Activated CD8-positive, alpha-beta memory T cell treated with anti-CD3 and anti-CD28 coated beads, Interleukin-2, amount 10 ng/mL, durations not matched to agents 7 days and 5 days (primary cell): ENCODE measurements around the gene OTOP2. TPM values are rescaled to one million over a fixed set of nuclear protein-coding genes. Genes with fewer than 3 reads are reported as not detected.
A peak's percentile ranks its signal among the peaks of the same experiment; 100 is the strongest.
"Not testable (repeated sequence)": the region's sequence is repeated elsewhere in the genome, so short reads cannot be mapped to it uniquely, and the experiment has no call there.

Experiments used
- ATAC-seq: fragments of 150-1000 bp; cut with Tn5 transposase; one replicate; pipeline ENCODE4 v1.10.0; 2021; ENCODE audit warnings: moderate library complexity
- CTCF ChIA-PET: fragments of 350-600 bp; sonication (Branson Sonifier 250); formaldehyde crosslinking; loops from one replicate; lab custom pipeline; 2021; ENCODE audit warnings: antibody characterized with exemption; lab: Charles Lee
- DNase-seq: peaks from one replicate; pipeline ENCODE4 v3.0.0-alpha.2; 2020
- H3K27ac Mint-ChIP-seq: one replicate; pipeline ENCODE4 v1.8.0; 2021; ENCODE audit warnings: mild to moderate bottlenecking, mixed read lengths
- H3K27me3 Mint-ChIP-seq: one replicate; pipeline ENCODE4 v1.8.0; 2021; ENCODE audit warnings: mixed read lengths
- H3K36me3 Mint-ChIP-seq: one replicate; pipeline ENCODE4 v1.8.0; 2021; ENCODE audit warnings: mild to moderate bottlenecking, mixed read lengths
- H3K4me1 Mint-ChIP-seq: one replicate; pipeline ENCODE4 v1.8.0; 2021; ENCODE audit warnings: mixed read lengths
- H3K4me3 Mint-ChIP-seq: one replicate; pipeline ENCODE4 v1.8.0; 2021; ENCODE audit warnings: mild to moderate bottlenecking, moderate library complexity, mixed read lengths
- H3K9me3 Mint-ChIP-seq: one replicate; pipeline ENCODE4 v1.8.0; 2022; ENCODE audit warnings: low read depth, mixed read lengths
- total RNA-seq, 2 experiments: library from RNA; stranded (reverse); gene quantifications; one replicate each; pipeline ENCODE4 v1.2.3, GENCODE V29; 2021

Gene OTOP2
- total RNA-seq, 2 experiments from 2014 or later = not detected

DNA sequence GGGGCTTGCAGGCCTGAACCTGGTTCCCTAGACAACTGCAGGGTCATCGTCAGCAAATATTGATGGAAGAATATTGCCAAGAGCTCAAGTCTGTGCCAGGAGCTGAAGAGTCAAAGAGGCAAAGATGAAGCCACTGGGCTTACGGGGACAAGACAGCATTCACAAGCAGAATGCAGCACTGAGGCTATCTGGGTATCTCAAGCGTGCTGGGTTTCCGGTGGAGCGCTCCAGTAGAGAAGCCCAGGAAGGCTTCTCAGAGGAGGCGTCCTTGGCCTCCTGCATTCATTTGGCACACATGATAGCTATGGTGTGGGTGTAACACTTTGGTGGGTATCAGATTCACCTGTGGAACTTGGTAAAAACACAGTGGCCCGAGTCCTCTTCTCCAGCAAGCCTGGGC is 33.5 kb upstream of the OTOP2 start:
- no peak for DNase-seq
- H3K36me3 Mint-ChIP-seq = no peaks in the 10 kb centered on the region
- H3K4me1 Mint-ChIP-seq = peaks cover 1% of the 10 kb centered on the region
- CTCF ChIA-PET = interaction anchor here (1.2 kb wide), 1 partner anchor 23 kb away, joined by 3 read pairs; no protein-coding TSS in a partner anchor
- H3K4me3 Mint-ChIP-seq = no peak overlapping the region
- H3K27ac Mint-ChIP-seq = no peak overlapping the region
- H3K27me3 Mint-ChIP-seq = peaks cover 47% of the 10 kb centered on the region
- H3K9me3 Mint-ChIP-seq = no peaks in the 10 kb centered on the region
- no peak for ATAC-seq

- CTCF ChIA-PET = no interaction called here
- Mint-ChIP-seq H3K27ac (no peak overlapping the region), H3K36me3 (no peaks in the 10 kb centered on the region), H3K27me3 (peaks cover 58% of the 10 kb centered on the region), H3K9me3 (no peaks in the 10 kb centered on the region), H3K4me1 (peaks cover 1% of the 10 kb centered on the region), H3K4me3 (no peak overlapping the region)
- DNase-seq (no peak), ATAC-seq (no peak)
Observed at GRCh38 chr17:74892013-74892841, 31.8 kb upstream of the OTOP2 start.

DNA sequence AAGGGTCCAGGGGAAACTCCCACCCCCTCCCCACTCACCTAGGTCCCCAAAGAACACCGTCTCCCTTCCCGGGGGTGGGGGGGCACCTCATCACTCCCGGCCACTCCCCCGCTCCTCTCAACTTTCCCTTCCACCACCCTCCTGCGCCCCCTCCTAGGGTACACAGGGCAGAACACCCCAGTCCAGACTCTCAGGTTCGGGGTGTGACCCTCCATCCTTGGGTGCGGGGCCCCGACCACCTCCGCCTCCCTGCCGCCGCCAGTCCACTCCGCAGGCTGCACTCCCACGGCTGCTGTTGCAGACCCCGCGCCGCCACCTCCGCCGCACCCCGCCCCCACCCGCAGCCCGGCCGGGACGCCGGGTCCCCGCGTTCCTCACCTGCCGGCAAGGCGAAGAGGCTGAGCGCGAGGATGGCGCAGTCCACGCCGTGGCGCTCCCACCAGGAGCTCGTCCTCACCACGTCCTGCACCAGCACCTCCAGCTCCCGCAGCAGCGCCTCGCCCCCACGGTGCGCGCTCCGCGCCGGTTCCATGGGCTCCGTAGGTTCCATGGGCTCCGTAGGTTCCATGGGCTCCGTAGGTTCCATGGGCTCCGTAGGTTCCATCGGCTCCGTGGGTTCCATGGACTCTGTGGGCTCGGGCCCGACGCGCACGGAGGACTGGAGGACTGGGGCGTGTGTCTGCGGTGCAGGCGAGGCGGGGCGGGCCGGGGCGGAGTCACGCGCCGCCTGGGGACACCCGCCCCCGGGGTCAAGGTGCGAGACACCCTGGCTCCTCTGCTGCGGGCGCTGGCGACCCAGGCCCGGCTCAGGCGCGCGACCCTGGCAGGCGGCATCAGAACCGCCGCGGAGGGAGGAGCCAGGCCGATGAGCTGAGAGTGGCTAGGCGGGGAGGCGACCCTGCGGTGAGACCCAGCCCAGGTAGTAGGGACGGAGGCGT is 30.8 kb upstream of the OTOP2 start, which contains the start of gene FADS6:
Gene FADS6 (minus strand): TSS at position 660 of the 938 bp plus-strand sequence. CDS start 38 bp downstream, at position 622.
- H3K27me3 Mint-ChIP-seq = peaks cover 59% of the 10 kb centered on the region
- DNase-seq = no peak
- CTCF ChIA-PET = no interaction called here

DNA sequence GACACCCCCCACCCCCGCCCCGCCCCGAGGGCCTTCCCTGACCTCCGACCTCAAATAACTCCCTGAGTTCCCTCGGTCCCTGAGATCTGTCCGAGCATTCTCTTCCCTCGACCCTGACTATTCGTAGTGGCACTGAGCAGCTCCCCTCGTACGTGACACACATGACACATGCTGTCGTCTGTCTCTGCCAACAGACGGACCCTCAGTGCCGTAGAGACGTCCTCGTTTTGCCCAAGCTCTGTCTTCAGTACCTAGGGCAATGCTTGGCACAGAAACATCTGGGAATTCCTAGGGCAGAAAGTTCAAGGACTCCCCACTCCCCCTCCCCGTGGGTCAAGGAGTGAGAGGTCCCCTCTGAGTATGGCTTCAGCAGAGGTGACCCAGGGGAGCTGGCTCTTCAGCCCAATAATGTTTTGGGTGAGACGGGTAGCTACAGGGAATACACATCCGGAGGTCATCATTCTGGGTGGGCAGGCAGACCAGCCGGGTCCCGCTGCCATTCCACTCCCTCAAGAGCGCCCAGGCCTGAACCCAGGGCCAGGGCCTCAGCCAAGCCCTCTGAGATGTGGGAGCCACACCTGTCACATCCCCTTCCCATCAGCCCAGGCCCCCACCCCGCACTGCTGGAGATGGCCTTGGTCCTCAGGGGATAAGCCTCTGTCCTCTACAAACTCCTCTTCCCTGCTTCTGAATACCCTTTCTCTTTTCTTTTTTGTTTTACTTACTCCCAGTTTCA is 30.0 kb upstream of the OTOP2 start:
- peaks cover 58% of the 10 kb centered on the region for H3K27me3 Mint-ChIP-seq
- DNase-seq (no peak), ATAC-seq (no peak)
- peaks cover 1% of the 10 kb centered on the region for H3K4me1 Mint-ChIP-seq
- H3K36me3 Mint-ChIP-seq = no peaks in the 10 kb centered on the region
- no peaks in the 10 kb centered on the region for H3K9me3 Mint-ChIP-seq
- CTCF ChIA-PET = no interaction called here
- no peak overlapping the region for H3K27ac Mint-ChIP-seq
- H3K4me3 Mint-ChIP-seq = no peak overlapping the region

More for the DNA sequence above, 30.8 kb upstream of the OTOP2 start, which contains the start of gene FADS6:
- Mint-ChIP-seq H3K27ac (no peak within 1 kb of the TSS), H3K4me1 (peaks cover 1% of the 10 kb centered on the region), H3K36me3 (no peaks in the 10 kb centered on the region), H3K4me3 (no peak within 1 kb of the TSS), H3K9me3 (no peaks in the 10 kb centered on the region)
- ATAC-seq = peak; percentile 47

DNA sequence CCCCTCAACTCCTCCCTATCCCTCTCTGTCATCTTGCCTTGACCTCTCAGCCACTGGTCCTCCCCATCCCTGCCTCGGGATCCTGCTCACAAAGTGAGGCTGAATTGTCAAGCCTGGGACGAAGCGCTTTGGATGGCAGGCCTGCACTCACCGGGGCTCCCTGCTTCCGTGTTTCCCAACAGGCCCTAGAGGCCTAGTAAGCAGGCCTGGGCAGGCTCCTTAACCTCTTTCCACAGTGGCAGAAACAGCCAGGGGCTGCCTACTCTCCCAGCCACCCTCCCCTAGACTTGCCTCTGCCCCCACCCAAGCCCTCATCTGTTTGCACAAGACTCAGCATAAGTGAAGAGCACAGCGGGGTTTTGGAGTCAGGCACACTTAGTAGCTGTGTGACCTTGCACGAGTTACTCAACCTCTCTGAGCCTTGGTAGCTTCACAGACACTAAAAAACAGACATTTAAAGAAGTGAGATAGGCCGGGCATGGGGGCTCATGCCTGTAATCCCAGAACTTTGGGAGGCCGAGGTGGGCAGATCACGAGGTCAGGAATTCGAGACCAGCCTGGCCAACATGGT is 25.6 kb upstream of the OTOP2 start:
- Mint-ChIP-seq H3K27me3 (peaks cover 37% of the 10 kb centered on the region), H3K27ac (no peak overlapping the region), H3K36me3 (no peaks in the 10 kb centered on the region), H3K4me1 (peaks cover 1% of the 10 kb centered on the region), H3K4me3 (no peak overlapping the region), H3K9me3 (no peaks in the 10 kb centered on the region)
- DNase-seq = no peak
- CTCF ChIA-PET = no interaction called here
- ATAC-seq = no peak

DNA sequence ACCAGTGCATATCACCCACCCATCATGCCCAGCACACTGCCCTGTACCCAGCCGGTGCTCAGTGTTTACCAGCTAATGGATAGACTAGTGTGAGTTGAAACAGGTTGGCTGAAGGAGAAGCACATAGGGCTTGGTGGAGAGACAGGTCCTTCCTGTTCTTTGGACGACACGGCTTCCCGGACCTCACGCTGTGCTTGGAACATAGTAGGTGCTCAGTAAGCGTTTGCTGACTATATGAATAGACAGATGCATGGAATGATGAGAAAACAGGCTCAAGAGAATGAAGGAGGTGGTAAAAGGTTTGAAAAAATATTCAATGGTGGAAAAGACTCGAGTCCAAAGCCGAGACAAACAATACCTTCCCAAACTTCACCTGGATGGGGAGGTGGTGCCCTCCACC is 23.9 kb upstream of the OTOP2 start:
- H3K27ac Mint-ChIP-seq = no peak overlapping the region
- H3K4me1 Mint-ChIP-seq = no peaks in the 10 kb centered on the region
- CTCF ChIA-PET = no interaction called here
- H3K36me3 Mint-ChIP-seq = no peaks in the 10 kb centered on the region
- DNase-seq (no peak), ATAC-seq (no peak)
- peaks cover 29% of the 10 kb centered on the region for H3K27me3 Mint-ChIP-seq
- H3K4me3 Mint-ChIP-seq = no peak overlapping the region
- H3K9me3 Mint-ChIP-seq = no peaks in the 10 kb centered on the region

- H3K4me3 Mint-ChIP-seq = no peak overlapping the region
- CTCF ChIA-PET = interaction anchor here (1.1 kb wide), 1 partner anchor 18 kb away, joined by 4 read pairs; no protein-coding TSS in a partner anchor
- H3K4me1 Mint-ChIP-seq = no peaks in the 10 kb centered on the region
- no peak overlapping the region for H3K27ac Mint-ChIP-seq
- no peaks in the 10 kb centered on the region for H3K9me3 Mint-ChIP-seq
- H3K27me3 Mint-ChIP-seq = peaks cover 20% of the 10 kb centered on the region
- no peaks in the 10 kb centered on the region for H3K36me3 Mint-ChIP-seq
- ATAC-seq = no peak
- DNase-seq = no peak
Observed at GRCh38 chr17:74901353-74902135, 22.5 kb upstream of the OTOP2 start.

DNA sequence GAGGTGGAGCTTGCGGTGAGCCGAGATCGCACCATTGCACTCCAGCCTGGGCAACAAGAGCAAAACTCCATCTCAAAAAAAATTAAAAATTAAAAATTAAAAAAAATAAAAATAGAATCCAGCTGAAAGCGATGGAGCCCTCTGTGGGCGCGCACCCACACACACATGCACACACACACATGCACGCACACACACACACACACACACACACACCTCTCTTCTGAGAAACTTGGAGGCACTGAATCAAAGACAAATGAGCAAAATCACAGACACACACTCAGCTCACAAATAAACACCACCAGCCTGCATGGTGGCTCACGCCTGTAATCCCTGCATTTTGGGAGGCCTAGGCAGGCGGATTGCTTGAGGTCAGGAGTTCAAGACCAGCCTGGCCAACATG is 21.0 kb upstream of the OTOP2 start:
- peaks cover 13% of the 10 kb centered on the region for H3K27me3 Mint-ChIP-seq
- CTCF ChIA-PET = no interaction called here
- H3K27ac Mint-ChIP-seq = no peak overlapping the region
- no peaks in the 10 kb centered on the region for H3K9me3 Mint-ChIP-seq
- no peaks in the 10 kb centered on the region for H3K36me3 Mint-ChIP-seq
- no peak overlapping the region for H3K4me3 Mint-ChIP-seq
- ATAC-seq = no peak
- H3K4me1 Mint-ChIP-seq = no peaks in the 10 kb centered on the region
- no peak for DNase-seq

GRCh38 chr17:74903671-74904070 is 20.4 kb upstream of the OTOP2 start:
- Mint-ChIP-seq H3K27me3 (peaks cover 13% of the 10 kb centered on the region), H3K4me1 (no peaks in the 10 kb centered on the region), H3K36me3 (no peaks in the 10 kb centered on the region), H3K9me3 (no peaks in the 10 kb centered on the region), H3K27ac (no peak overlapping the region), H3K4me3 (no peak overlapping the region)
- no peak for DNase-seq
- CTCF ChIA-PET = no interaction called here
- no peak for ATAC-seq

GRCh38 chr17:74904687-74905409 is 19.2 kb upstream of the OTOP2 start:
- no peak overlapping the region for H3K4me3 Mint-ChIP-seq
- no peak for ATAC-seq
- CTCF ChIA-PET = no interaction called here

GRCh38 chr17:74906214-74906793 is 17.8 kb upstream of the OTOP2 start:
- H3K27ac Mint-ChIP-seq, H3K36me3 Mint-ChIP-seq, H3K9me3 Mint-ChIP-seq, H3K4me3 Mint-ChIP-seq, ATAC-seq, DNase-seq, H3K4me1 Mint-ChIP-seq: not testable (repeated sequence)
- peaks cover 17% of the 10 kb centered on the region for H3K27me3 Mint-ChIP-seq
- CTCF ChIA-PET = interaction anchor here (0.8 to 1.3 kb wide), 2 partner anchors 10 to 19 kb away, joined by 3 read pairs; no protein-coding TSS in a partner anchor

More at GRCh38 chr17:74904687-74905409, 19.2 kb upstream of the OTOP2 start:
- Mint-ChIP-seq H3K9me3 (no peaks in the 10 kb centered on the region), H3K27ac (no peak overlapping the region), H3K36me3 (no peaks in the 10 kb centered on the region), H3K4me1 (no peaks in the 10 kb centered on the region), H3K27me3 (peaks cover 17% of the 10 kb centered on the region)
- no peak for DNase-seq
